HG02642 (cell line): Measurements from ENCODE around the gene SLC6A18.

Source experiments
- ATAC-seq: cut with Tn5 transposase; IDR thresholded peaks from one replicate; pipeline ENCODE4 v1.9.1; 2021; ENCODE audit warnings: mild to moderate bottlenecking; ENCODE audit not compliant: unreplicated experiment, poor library complexity

The SLC6A18 gene

GRCh38 chr5:1202026-1202797, 23.0 kb upstream of the SLC6A18 start:
- no peak for ATAC-seq

- no peak for ATAC-seq
These were observed 22.4 kb upstream of the SLC6A18 start for GRCh38 chr5:1202798-1203185.

GRCh38 chr5:1203311-1203967, 21.7 kb upstream of the SLC6A18 start:
- ATAC-seq, result no peak

- no peak for ATAC-seq
These were observed 21.1 kb upstream of the SLC6A18 start for GRCh38 chr5:1203968-1204692.

- ATAC-seq, result no peak
These were observed 20.4 kb upstream of the SLC6A18 start for GRCh38 chr5:1204693-1205242.

GRCh38 chr5:1205255-1206180, 19.7 kb upstream of the SLC6A18 start:
- ATAC-seq, result no peak

GRCh38 chr5:1206521-1207412, 18.4 kb upstream of the SLC6A18 start:
- ATAC-seq, result no peak

GRCh38 chr5:1207555-1207954, 17.6 kb upstream of the SLC6A18 start:
- ATAC-seq, result no peak

GRCh38 chr5:1208221-1208742, 16.9 kb upstream of the SLC6A18 start:
- no peak for ATAC-seq

- no peak for ATAC-seq
These were observed 16.3 kb upstream of the SLC6A18 start for GRCh38 chr5:1208743-1209488.

- ATAC-seq, result no peak
These were observed 15.7 kb upstream of the SLC6A18 start for GRCh38 chr5:1209489-1209852.

GRCh38 chr5:1209896-1210776, 15.0 kb upstream of the SLC6A18 start:
- ATAC-seq, result no peak

GRCh38 chr5:1210832-1211251, 14.3 kb upstream of the SLC6A18 start:
- no peak for ATAC-seq

GRCh38 chr5:1211701-1212100, 13.5 kb upstream of the SLC6A18 start:
- no peak for ATAC-seq

GRCh38 chr5:1212271-1212670, 12.9 kb upstream of the SLC6A18 start:
- ATAC-seq, result no peak

GRCh38 chr5:1212881-1213280, 12.3 kb upstream of the SLC6A18 start:
- no peak for ATAC-seq

GRCh38 chr5:1213508-1214162, 11.5 kb upstream of the SLC6A18 start:
- no peak for ATAC-seq
